ENCODE results near the gene FAM135A.
"Not testable (repeated sequence)": the region's sequence is repeated elsewhere in the genome, so short reads cannot be mapped to it uniquely, and the experiment has no call there.

GRCh38 chr6:70552286-70552940, 139.1 kb downstream of the FAM135A start:
- not testable (repeated sequence) for TF ChIP-seq ATF2 (IDR thresholded peaks at IDR 0.05; ENCODE audit: low read length); JUND (IDR thresholded peaks at IDR 0.05; ENCODE audit: low read depth, low read length); DPF2 (IDR thresholded peaks at IDR 0.05); ZNF274 (IDR thresholded peaks at IDR 0.05; ENCODE audit: insufficient read depth, insufficient read length)
- TF ChIP-seq, protein P1, sequence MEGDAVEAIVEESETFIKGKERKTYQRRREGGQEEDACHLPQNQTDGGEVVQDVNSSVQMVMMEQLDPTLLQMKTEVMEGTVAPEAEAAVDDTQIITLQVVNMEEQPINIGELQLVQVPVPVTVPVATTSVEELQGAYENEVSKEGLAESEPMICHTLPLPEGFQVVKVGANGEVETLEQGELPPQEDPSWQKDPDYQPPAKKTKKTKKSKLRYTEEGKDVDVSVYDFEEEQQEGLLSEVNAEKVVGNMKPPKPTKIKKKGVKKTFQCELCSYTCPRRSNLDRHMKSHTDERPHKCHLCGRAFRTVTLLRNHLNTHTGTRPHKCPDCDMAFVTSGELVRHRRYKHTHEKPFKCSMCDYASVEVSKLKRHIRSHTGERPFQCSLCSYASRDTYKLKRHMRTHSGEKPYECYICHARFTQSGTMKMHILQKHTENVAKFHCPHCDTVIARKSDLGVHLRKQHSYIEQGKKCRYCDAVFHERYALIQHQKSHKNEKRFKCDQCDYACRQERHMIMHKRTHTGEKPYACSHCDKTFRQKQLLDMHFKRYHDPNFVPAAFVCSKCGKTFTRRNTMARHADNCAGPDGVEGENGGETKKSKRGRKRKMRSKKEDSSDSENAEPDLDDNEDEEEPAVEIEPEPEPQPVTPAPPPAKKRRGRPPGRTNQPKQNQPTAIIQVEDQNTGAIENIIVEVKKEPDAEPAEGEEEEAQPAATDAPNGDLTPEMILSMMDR (IDR thresholded peaks at IDR 0.05 in 2 of 3, conservative IDR thresholded peaks at IDR 0.05 in 1 of 3; ENCODE audit: control insufficient read depth in 2 of 3, extremely low read depth in 1 of 3, insufficient read depth in 1 of 3, low read depth in 3 of 3, low read length in 3 of 3), result not testable (repeated sequence)

Measured in GM12878 (cell line).